IMR-90 (cell line): ENCODE measurements around the gene ZNF175. TPM values are rescaled to one million over a fixed set of nuclear protein-coding genes. Genes with fewer than 3 reads are reported as not detected.

Source experiments
- ATAC-seq: fragments of 200-7000 bp; cut with Tn5 transposase; 2 replicates; pipeline ENCODE4 v1.9.1; 2020; ENCODE audit warnings: low read depth, mild to moderate bottlenecking, moderate library complexity
- BruUV-seq: library from RNA; stranded (reverse); fragments of 400-500 nt; replicated peaks from 2 replicates; lab custom pipeline; 2021; lab: Mats Ljungman, UMichigan
- CTCF ChIA-PET: fragments of 300-600 bp; formaldehyde crosslinking; extraction: SDS; loops from one replicate; lab custom pipeline; 2021; ENCODE audit warnings: antibody characterized with exemption; lab: Yijun Ruan, JAX
- POLR2A ChIA-PET: fragments of 300-600 bp; sonication (Branson Sonifier 250); formaldehyde crosslinking; loops from one replicate; lab custom pipeline; 2022; ENCODE audit warnings: antibody characterized with exemption; ENCODE audit not compliant: unreplicated experiment; lab: Charles Lee
- DNase-seq: peaks from one replicate; pipeline ENCODE4 v3.0.0; 2013
- H2AFZ ChIP-seq: replicated peaks from 2 replicates; pipeline ENCODE3; 2013; ENCODE audit warnings: low read length, mild to moderate bottlenecking; ENCODE audit not compliant: poor library complexity
- H2AK5ac ChIP-seq: 2 replicates; pipeline ENCODE4 v1.6.1; 2013; ENCODE audit warnings: low read depth, low read length, inconsistent platforms
- H2AK9ac ChIP-seq: replicated peaks from 2 replicates; pipeline ENCODE3; 2013; ENCODE audit warnings: mild to moderate bottlenecking, low read depth, low read length, moderate library complexity; ENCODE audit not compliant: poor library complexity
- H2BK120ac ChIP-seq: 2 replicates; pipeline ENCODE4 v1.6.1; 2013; ENCODE audit warnings: low read depth, low read length, inconsistent platforms
- H2BK15ac ChIP-seq: 3 replicates; pipeline ENCODE4 v1.6.1; 2013; ENCODE audit warnings: low read depth, low read length, inconsistent platforms
- H2BK20ac ChIP-seq: 2 replicates; pipeline ENCODE4 v1.6.1; 2013; ENCODE audit warnings: low read depth, mild to moderate bottlenecking, inconsistent platforms, low read length, moderate library complexity
- H2BK5ac ChIP-seq: 2 replicates; pipeline ENCODE4 v1.6.1; 2013; ENCODE audit warnings: mild to moderate bottlenecking, low read depth, low read length, inconsistent platforms; ENCODE audit not compliant: poor library complexity, severe bottlenecking
- H3K14ac ChIP-seq: replicated peaks from 2 replicates; pipeline ENCODE4 v1.6.1; 2013; ENCODE audit warnings: low read depth, low read length, inconsistent platforms
- H3K18ac ChIP-seq: 2 replicates; pipeline ENCODE4 v1.6.1; 2013; ENCODE audit warnings: low read depth, low read length, control low read depth
- H3K23ac ChIP-seq: 2 replicates; pipeline ENCODE4 v1.6.1; 2013; ENCODE audit warnings: low read depth, low read length, inconsistent platforms
- H3K27ac ChIP-seq: 2 replicates; pipeline ENCODE4 v1.5.1; 2013; ENCODE audit warnings: mild to moderate bottlenecking, control low read depth, low read length; ENCODE audit not compliant: insufficient read depth
- H3K27me3 ChIP-seq: 2 replicates; pipeline ENCODE4 v1.6.1; 2013; ENCODE audit warnings: low read length; ENCODE audit not compliant: control insufficient read depth, insufficient read depth
- H3K36me3 ChIP-seq: 2 replicates; pipeline ENCODE4 v1.6.1; 2013; ENCODE audit warnings: low read length, mixed read lengths; ENCODE audit not compliant: control insufficient read depth, insufficient read depth
- H3K4ac ChIP-seq: 2 replicates; pipeline ENCODE4 v1.6.1; 2013; ENCODE audit warnings: low read depth, low read length, inconsistent platforms
- H3K4me1 ChIP-seq: 2 replicates; pipeline ENCODE4 v1.6.1; 2013; ENCODE audit warnings: low read length, mixed read lengths; ENCODE audit not compliant: control insufficient read depth, insufficient read depth
- H3K4me2 ChIP-seq: 2 replicates; pipeline ENCODE4 v1.6.1; 2013; ENCODE audit warnings: low read depth, mild to moderate bottlenecking, control low read depth, low read length, moderate library complexity
- H3K4me3 ChIP-seq: 2 replicates; pipeline ENCODE4 v1.5.1; 2013; ENCODE audit warnings: low read depth, mild to moderate bottlenecking, control low read depth, low read length, moderate library complexity; ENCODE audit not compliant: insufficient read depth
- H3K56ac ChIP-seq: 2 replicates; pipeline ENCODE4 v1.6.1; 2013; ENCODE audit warnings: low read length, inconsistent platforms; ENCODE audit not compliant: insufficient read depth; ENCODE audit errors: extremely low read depth
- H3K79me1 ChIP-seq, 2 experiments: 2 replicates each; pipeline ENCODE4 v1.6.1; 2013; ENCODE audit warnings: low read length in 2 of 2, inconsistent platforms in 1 of 2, low read depth in 1 of 2
- H3K9ac ChIP-seq: 2 replicates; pipeline ENCODE4 v1.6.1; 2013; ENCODE audit warnings: low read depth, low read length, control low read depth
- H3K9me1 ChIP-seq: 2 replicates; pipeline ENCODE4 v1.6.1; 2013; ENCODE audit warnings: low read length, inconsistent platforms; ENCODE audit not compliant: insufficient read depth
- H3K9me3 ChIP-seq: 2 replicates; pipeline ENCODE4 v1.6.1; 2013; ENCODE audit warnings: low read length; ENCODE audit not compliant: control insufficient read depth, insufficient read depth
- H4K20me1 ChIP-seq: 2 replicates; pipeline ENCODE4 v1.6.1; 2013; ENCODE audit warnings: low read length, inconsistent platforms; ENCODE audit not compliant: insufficient read depth
- H4K5ac ChIP-seq: 2 replicates; pipeline ENCODE4 v1.6.1; 2013; ENCODE audit warnings: mild to moderate bottlenecking, low read depth, low read length, control low read depth
- H4K8ac ChIP-seq, 2 experiments: 2 replicates each; pipeline ENCODE4 v1.6.1; 2013; ENCODE audit warnings: low read depth in 2 of 2, low read length in 2 of 2, control low read depth in 1 of 2, inconsistent platforms in 1 of 2
- H4K91ac ChIP-seq: 2 replicates; pipeline ENCODE4 v1.6.1; 2013; ENCODE audit warnings: low read depth, low read length, inconsistent platforms; ENCODE audit not compliant: insufficient read depth
- BHLHE40 ChIP-seq: fragments of 150-350 bp; IDR thresholded peaks from 2 replicates; pipeline ENCODE4 v1.6.1; 2016; ENCODE audit warnings: mild to moderate bottlenecking, low read depth, low read length
- CTCF ChIP-seq: conservative IDR thresholded peaks from 2 replicates; pipeline ENCODE4 v1.5.1; 2012; ENCODE audit warnings: mild to moderate bottlenecking, low read depth, low read length, improper control_type of control experiment
- FOS ChIP-seq: fragments of 150-350 bp; IDR thresholded peaks from 2 replicates; pipeline ENCODE4 v1.6.1; 2016; ENCODE audit warnings: low read depth, low read length
- NFE2L2 ChIP-seq: fragments of 150-350 bp; IDR thresholded peaks from 2 replicates; pipeline ENCODE4 v1.6.1; 2016; ENCODE audit warnings: low read depth, mild to moderate bottlenecking, low read length
- POLR2A ChIP-seq: IDR thresholded peaks from 2 replicates; pipeline ENCODE4 v1.6.1; 2012; ENCODE audit warnings: mild to moderate bottlenecking, low read depth, low read length
- RAD21 ChIP-seq: IDR thresholded peaks from 2 replicates; pipeline ENCODE4 v1.6.1; 2012; ENCODE audit warnings: low read length, improper control_type of control experiment
- SMC3 ChIP-seq: fragments of 150-350 bp; IDR thresholded peaks from 2 replicates; pipeline ENCODE4 v1.6.1; 2016; ENCODE audit warnings: low read depth, mild to moderate bottlenecking, antibody characterized with exemption, low read length, moderate library complexity
- WGBS, 2 experiments: methylation state at CpG; one replicate each; pipeline versions ENCODE4 v1.1.5 to v1.1.7; 2013; ENCODE audit warnings: missing lambda C conversion rate in 2 of 2; ENCODE audit not compliant: insufficient read length in 1 of 2; ENCODE audit errors: extremely low coverage in 2 of 2; 5-methylcytosine and 5-hydroxymethylcytosine counted together
- dilution Hi-C: fragments of 300-500 bp; cut with HindIII; formaldehyde crosslinking; loops from one replicate; pipeline ENCODE4 v1.14.3; 2018; ENCODE audit warnings: low sequenced_read_pairs; ENCODE audit not compliant: unreplicated experiment
- in situ Hi-C: fragments of 300-500 bp; cut with MboI; formaldehyde crosslinking; loops from 3 replicates; pipeline ENCODE4 v1.14.3; 2019; ENCODE audit warnings: low sequenced_read_pairs, inconsistent platforms, mixed read lengths
- intact Hi-C: fragments of 100-400 bp; cut with micrococcal nuclease; formaldehyde crosslinking; loops from 2 replicates; pipeline ENCODE4 v1.10.0; 2022
- polyA plus RNA-seq, 3 experiments: library from polyadenylated mRNA; depleted of rRNA; stranded (reverse); fragments of >200 nt; gene quantifications; 2 replicates each; pipeline ENCODE4 v1.2.3, GENCODE V29; 2012; ENCODE audit warnings: low replicate concordance in 1 of 3
- total RNA-seq: library from RNA; depleted of rRNA; stranded (reverse); fragments of >200 nt; gene quantifications from 2 replicates; pipeline ENCODE4 v1.2.3, GENCODE V29; 2012

ZNF175 gene
- total and polyA plus RNA-seq, 2 of the 4 experiments (the other 2 are of a cell fraction): 3.6 to 8.4 TPM

- H3K4me2 ChIP-seq: no peak overlapping the region
- H3K9me3 ChIP-seq: no peaks in the 10 kb centered on the region
- H2BK20ac ChIP-seq: no peak overlapping the region
- H3K79me1 ChIP-seq: peaks cover 0 to 15% of the 10 kb centered on the region in 2 experiments; a peak in 2 of 4 replicates
- 86% methylated on average over 1 of the region's 1 CpG; no CpG with 5 or more reads in 1 of the 2 experiments for WGBS, 2 experiments
- DNase-seq (no peak), ATAC-seq (no peak)
- no peak overlapping the region for H3K27ac ChIP-seq
- in situ Hi-C loops (no loop called here), dilution Hi-C loops (no loop called here), intact Hi-C loops (no loop called here)
- H2BK5ac ChIP-seq: no peak overlapping the region
- no TSS peak for BruUV-seq
- no peak overlapping the region for H3K23ac ChIP-seq
- no peak overlapping the region for H2AFZ ChIP-seq
- POLR2A ChIA-PET: no interaction called here
- H3K4me3 ChIP-seq: no peak overlapping the region
- peaks cover 10% of the 10 kb centered on the region for H3K4me1 ChIP-seq
- no peak overlapping the region for H2BK120ac ChIP-seq
- no peak overlapping the region for H2BK15ac ChIP-seq
- H3K18ac ChIP-seq: no peak overlapping the region
- no peaks in the 10 kb centered on the region; the same call in 1 of the 2 replicates for H3K27me3 ChIP-seq
- H3K14ac ChIP-seq: no peak overlapping the region
- no peak overlapping the region for H2AK5ac ChIP-seq
- H3K36me3 ChIP-seq: peaks cover 3% of the 10 kb centered on the region; the same call in 1 of the 2 replicates
- no peak overlapping the region for H3K9ac ChIP-seq
- no peak overlapping the region for H4K5ac ChIP-seq
- CTCF ChIA-PET: no interaction called here
- no peak overlapping the region for H3K56ac ChIP-seq
- TF ChIP-seq CTCF: no peak
- TF ChIP-seq SMC3: no peak
- TF ChIP-seq POLR2A: no peak
- TF ChIP-seq BHLHE40: no peak
- no peak for TF ChIP-seq FOS
- TF ChIP-seq NFE2L2: no peak
- TF ChIP-seq RAD21: no peak
- 0 out of 2 replicates have a peak, but pooled peaks cover 7% of the 10 kb centered on the region for H3K9me1 ChIP-seq
- no peak overlapping the region for H4K8ac ChIP-seq
- H4K20me1 ChIP-seq: peaks cover 5% of the 10 kb centered on the region
- no peak overlapping the region for H2AK9ac ChIP-seq
- H3K4ac ChIP-seq: no peak overlapping the region
- no peak overlapping the region for H4K91ac ChIP-seq
These were observed 2.6 kb upstream of the ZNF175 start for GRCh38 chr19:51568456-51568855.
